ENCODE results near the gene LHPP. TPM values are rescaled to one million over a fixed set of nuclear protein-coding genes. Genes with fewer than 3 reads are reported as not detected.

Gene LHPP
- total RNA-seq, 1 donor from 2014 or later = 4.2 TPM

- Mint-ChIP-seq H3K36me3 (ENCODE audit: low read depth, unreplicated experiment) (no peaks in the 10 kb centered on the region), H3K4me1 (ENCODE audit: unreplicated experiment) (no peaks in the 10 kb centered on the region), H3K9me3 (ENCODE audit: unreplicated experiment) (no peaks in the 10 kb centered on the region), H3K4me3 (ENCODE audit: unreplicated experiment) (no peak overlapping the region), H3K27ac (ENCODE audit: unreplicated experiment) (no peak overlapping the region), H3K27me3 (ENCODE audit: unreplicated experiment) (peaks cover 7% of the 10 kb centered on the region)
- DNase-seq (ENCODE audit: low spot score) = no peak
- TF ChIP-seq CTCF (IDR thresholded peaks at IDR 0.05; ENCODE audit: unreplicated experiment) = no peak
Observed at GRCh38 chr10:124616040-124616835, 154.6 kb downstream of the LHPP start.

- Mint-ChIP-seq H3K27me3 (ENCODE audit: unreplicated experiment) (peaks cover 7% of the 10 kb centered on the region), H3K4me1 (ENCODE audit: unreplicated experiment) (no peaks in the 10 kb centered on the region), H3K27ac (ENCODE audit: unreplicated experiment) (no peak overlapping the region), H3K9me3 (ENCODE audit: unreplicated experiment) (no peaks in the 10 kb centered on the region), H3K4me3 (ENCODE audit: unreplicated experiment) (no peak overlapping the region), H3K36me3 (ENCODE audit: low read depth, unreplicated experiment) (no peaks in the 10 kb centered on the region)
- DNase-seq (ENCODE audit: low spot score) = no peak
- TF ChIP-seq CTCF (IDR thresholded peaks at IDR 0.05; ENCODE audit: unreplicated experiment) = no peak
Observed at GRCh38 chr10:124616836-124617130, 155.2 kb downstream of the LHPP start.

GRCh38 chr10:124618470-124619073 is 156.9 kb downstream of the LHPP start:
- Mint-ChIP-seq H3K36me3 (ENCODE audit: low read depth, unreplicated experiment) (no peaks in the 10 kb centered on the region), H3K27ac (ENCODE audit: unreplicated experiment) (no peak overlapping the region), H3K27me3 (ENCODE audit: unreplicated experiment) (peaks cover 9% of the 10 kb centered on the region), H3K4me1 (ENCODE audit: unreplicated experiment) (no peaks in the 10 kb centered on the region), H3K4me3 (ENCODE audit: unreplicated experiment) (no peak overlapping the region), H3K9me3 (ENCODE audit: unreplicated experiment) (no peaks in the 10 kb centered on the region)
- DNase-seq (ENCODE audit: low spot score) = no peak
- TF ChIP-seq CTCF (IDR thresholded peaks at IDR 0.05; ENCODE audit: unreplicated experiment) = no peak

GRCh38 chr10:124619195-124619594 is 157.6 kb downstream of the LHPP start:
- Mint-ChIP-seq H3K9me3 (ENCODE audit: unreplicated experiment) (no peaks in the 10 kb centered on the region), H3K4me3 (ENCODE audit: unreplicated experiment) (no peak overlapping the region), H3K36me3 (ENCODE audit: low read depth, unreplicated experiment) (peaks cover 5% of the 10 kb centered on the region), H3K27ac (ENCODE audit: unreplicated experiment) (no peak overlapping the region), H3K4me1 (ENCODE audit: unreplicated experiment) (no peaks in the 10 kb centered on the region), H3K27me3 (ENCODE audit: unreplicated experiment) (peaks cover 10% of the 10 kb centered on the region)
- TF ChIP-seq CTCF (IDR thresholded peaks at IDR 0.05; ENCODE audit: unreplicated experiment) = no peak
- DNase-seq (ENCODE audit: low spot score) = no peak

- Mint-ChIP-seq H3K27me3 (ENCODE audit: unreplicated experiment) (peaks cover 12% of the 10 kb centered on the region), H3K9me3 (ENCODE audit: unreplicated experiment) (no peaks in the 10 kb centered on the region), H3K4me3 (ENCODE audit: unreplicated experiment) (no peak overlapping the region), H3K4me1 (ENCODE audit: unreplicated experiment) (no peaks in the 10 kb centered on the region), H3K36me3 (ENCODE audit: low read depth, unreplicated experiment) (peaks cover 5% of the 10 kb centered on the region), H3K27ac (ENCODE audit: unreplicated experiment) (no peak overlapping the region)
- no peak for TF ChIP-seq CTCF (IDR thresholded peaks at IDR 0.05; ENCODE audit: unreplicated experiment)
- no peak for DNase-seq (ENCODE audit: low spot score)
Observed at GRCh38 chr10:124619802-124620490, 158.3 kb downstream of the LHPP start.

All from endothelial cell (in vitro differentiated cells).